ENCODE measurements around the gene TUBB3.
"Not testable (repeated sequence)": the region's sequence is repeated elsewhere in the genome, so short reads cannot be mapped to it uniquely, and the experiment has no call there.

The TUBB3 gene

GRCh38 chr16:89922884-89923639, at the start of gene TUBB3:
Gene TUBB3, plus strand, starts transcription at chr16:89923342. Its CDS starts 60 bp downstream, at chr16:89923402.
- DNase-seq = peak; percentile 61
- ATAC-seq = peak; percentile 29

- ATAC-seq = peak; percentile 81
Observed at GRCh38 chr16:89873972-89874689, 49.0 kb upstream of the TUBB3 start.

DNA sequence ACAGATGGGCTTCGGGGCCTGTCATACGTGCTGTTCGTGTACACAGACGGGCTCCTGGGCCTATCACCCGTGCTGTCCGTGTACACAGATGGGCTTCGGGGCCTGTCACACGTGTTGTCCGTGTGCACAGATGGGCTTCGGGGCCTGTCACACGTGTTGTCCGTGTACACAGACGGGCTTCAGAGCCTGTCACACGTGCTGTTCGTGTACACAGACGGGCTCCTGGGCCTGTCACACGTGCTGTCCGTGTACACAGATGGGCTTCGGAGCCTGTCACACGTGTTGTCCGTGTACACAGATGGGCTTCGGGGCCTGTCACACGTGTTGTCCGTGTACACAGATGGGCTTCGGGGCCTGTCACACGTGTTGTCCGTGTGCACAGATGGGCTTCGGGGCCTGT, 44.0 kb upstream of the TUBB3 start:
- ATAC-seq, DNase-seq: not testable (repeated sequence)

More at GRCh38 chr16:89873972-89874689, 49.0 kb upstream of the TUBB3 start:
- DNase-seq = peak; percentile 98

DNA sequence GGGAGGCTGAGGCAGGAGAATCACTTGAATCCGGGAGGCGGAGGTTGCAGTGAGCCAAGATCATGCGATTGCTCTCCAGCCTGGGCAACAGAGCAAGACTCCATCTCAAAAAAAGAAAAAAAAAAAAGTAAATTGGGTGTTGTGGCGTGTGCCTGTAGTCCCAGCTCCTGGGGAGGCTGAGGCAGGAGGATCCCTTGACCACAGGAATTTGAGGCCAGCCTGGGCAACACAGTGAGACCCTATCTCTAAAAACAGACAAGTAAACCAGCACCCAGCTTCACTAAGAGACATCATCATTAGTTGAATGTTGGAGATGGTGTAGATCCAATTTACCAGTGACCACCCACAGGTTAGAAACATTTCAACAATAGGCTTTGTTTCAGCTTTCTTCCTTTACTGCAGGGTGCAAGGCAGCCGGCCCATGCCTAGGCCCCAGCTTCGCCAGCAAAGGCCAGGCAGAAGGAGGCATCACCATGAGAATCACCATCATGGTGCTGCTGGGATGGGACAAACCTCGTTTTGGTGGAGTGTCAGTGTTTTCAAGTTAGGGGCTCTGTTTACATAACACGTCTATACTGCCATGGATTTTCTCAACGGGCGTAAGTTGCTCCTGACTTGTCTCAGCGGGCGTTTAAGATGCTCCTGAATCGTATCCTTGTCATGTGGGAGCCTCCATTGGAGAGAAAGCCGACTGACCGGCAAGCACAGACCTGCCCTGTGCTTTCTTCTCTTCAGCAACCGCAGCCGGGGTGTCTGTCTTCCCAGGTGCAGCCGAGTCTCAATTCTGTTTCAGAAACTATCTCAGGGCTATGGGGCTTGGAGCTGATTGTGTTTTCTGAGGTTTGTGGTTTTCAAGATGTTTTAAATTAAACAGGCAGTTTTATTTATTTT, 42.4 kb upstream of the TUBB3 start:
- DNase-seq (no peak), ATAC-seq (no peak)

GRCh38 chr16:89881368-89881730, 41.8 kb upstream of the TUBB3 start:
- DNase-seq (no peak), ATAC-seq (no peak)

DNA sequence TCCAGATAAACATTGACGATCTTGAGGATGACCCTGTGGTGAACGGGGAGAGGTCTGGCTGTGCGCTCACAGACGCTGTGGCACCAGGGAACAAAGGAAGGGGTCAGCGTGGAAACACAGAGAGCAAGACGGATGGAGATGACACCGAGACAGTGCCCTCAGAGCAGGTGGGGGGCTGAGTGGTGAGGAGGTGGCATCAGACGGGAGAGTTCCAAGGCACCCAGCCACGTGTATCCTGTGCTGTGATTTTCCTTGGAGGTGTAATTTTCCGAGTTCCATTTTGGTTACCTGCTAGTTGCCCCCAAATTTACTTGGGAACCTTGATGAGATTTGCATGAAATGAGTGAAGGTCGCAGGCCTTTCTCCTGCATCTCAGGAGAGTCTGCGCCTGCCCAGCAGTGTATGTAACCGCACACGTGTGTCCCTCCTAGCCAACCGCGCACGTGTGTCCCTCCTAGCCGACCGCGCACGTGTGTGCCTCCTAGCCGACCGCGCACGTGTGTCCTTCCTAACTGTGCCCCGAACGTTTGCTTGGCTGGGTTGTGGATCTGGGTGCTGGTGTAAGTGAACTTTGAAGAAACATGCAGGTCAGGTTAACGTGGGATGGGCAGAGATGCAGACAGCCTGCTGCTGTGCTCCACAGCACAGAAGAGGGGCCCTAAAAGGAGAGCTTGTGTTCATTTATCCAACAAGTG, 39.6 kb upstream of the TUBB3 start:
- DNase-seq (no peak), ATAC-seq (no peak)

GRCh38 chr16:89884041-89884421, 39.1 kb upstream of the TUBB3 start:
- DNase-seq (no peak), ATAC-seq (no peak)

- ATAC-seq (no peak), DNase-seq (no peak)
Observed at GRCh38 chr16:89887243-89887642, 35.9 kb upstream of the TUBB3 start.

- DNase-seq (peak; percentile 45), ATAC-seq (peak; percentile 81)
Observed at GRCh38 chr16:89890200-89890599, 32.9 kb upstream of the TUBB3 start.

GRCh38 chr16:89890886-89891657, 32.1 kb upstream of the TUBB3 start:
- ATAC-seq (no peak), DNase-seq (no peak)

DNA sequence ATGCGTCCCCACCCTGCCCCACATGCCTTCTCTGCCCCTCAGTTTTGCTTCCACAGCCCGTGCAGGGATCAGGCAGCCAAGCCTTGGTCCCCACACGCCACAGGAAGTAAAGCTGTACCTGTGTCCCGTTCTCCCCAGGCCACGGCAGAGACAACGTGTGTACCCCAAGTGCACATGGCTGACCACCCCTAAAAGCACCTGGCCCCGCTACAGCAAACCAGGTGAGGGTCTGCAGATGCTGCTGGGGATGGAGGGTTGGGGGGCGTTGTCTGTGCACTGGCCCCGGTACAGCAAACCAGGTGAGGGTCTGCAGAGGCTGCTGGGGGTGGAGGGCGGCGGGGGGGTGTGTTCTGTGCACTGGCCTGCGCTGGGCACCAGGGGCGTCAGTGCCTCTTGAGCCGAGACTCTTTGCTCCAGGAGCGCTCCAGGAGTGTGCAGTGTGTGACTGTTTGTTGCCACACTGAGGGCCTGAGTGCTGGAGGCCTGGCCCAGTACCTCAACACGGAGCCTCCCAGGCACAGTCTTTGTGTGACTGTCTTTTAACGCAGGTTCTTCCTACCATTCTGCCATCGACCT, 31.0 kb upstream of the TUBB3 start:
- no peak for ATAC-seq
- no peak for DNase-seq

- no peak for ATAC-seq
Observed at GRCh38 chr16:89892635-89893034, 30.5 kb upstream of the TUBB3 start.

GRCh38 chr16:89893642-89894548, 29.2 kb upstream of the TUBB3 start:
- DNase-seq = no peak

More at GRCh38 chr16:89892635-89893034, 30.5 kb upstream of the TUBB3 start:
- no peak for DNase-seq

DNA sequence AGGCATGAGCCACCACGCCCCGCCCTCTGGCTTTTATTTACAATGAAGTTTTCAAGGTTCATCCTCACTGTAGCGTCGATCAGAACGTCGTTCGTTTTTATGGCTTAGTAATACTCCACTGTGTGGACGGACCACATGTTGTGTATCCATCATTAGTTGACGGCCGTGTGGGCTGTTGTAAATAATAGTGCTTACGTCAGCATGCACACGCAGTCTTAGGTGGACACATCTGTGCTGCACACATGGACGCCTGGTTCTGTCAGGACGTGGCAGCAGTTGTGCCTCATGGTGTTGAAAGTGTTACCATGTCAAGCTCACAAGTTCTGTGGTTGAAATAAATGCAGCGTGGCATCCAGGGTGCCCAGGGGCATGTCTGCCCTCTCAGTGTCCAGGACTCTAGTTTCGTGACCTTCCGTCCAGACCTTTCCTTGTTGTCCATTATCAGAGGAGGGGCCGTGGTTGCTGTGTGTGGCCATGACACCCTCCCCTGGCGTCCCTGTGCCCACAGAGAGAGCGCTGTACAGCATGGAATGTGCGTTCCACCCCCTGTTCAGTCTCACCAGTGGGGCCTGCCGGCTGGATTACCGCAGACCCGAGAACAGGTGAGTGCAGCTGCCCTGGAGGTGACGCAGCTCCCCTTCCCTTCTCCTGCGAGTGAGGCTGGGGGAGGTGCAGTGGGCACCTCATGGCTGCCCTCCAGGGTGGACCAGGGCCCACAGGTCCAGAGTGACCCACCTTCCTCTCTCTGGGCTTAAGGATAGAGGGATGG, 27.5 kb upstream of the TUBB3 start:
- DNase-seq = no peak
- ATAC-seq = no peak

More at GRCh38 chr16:89893642-89894548, 29.2 kb upstream of the TUBB3 start:
- no peak for ATAC-seq

DNA sequence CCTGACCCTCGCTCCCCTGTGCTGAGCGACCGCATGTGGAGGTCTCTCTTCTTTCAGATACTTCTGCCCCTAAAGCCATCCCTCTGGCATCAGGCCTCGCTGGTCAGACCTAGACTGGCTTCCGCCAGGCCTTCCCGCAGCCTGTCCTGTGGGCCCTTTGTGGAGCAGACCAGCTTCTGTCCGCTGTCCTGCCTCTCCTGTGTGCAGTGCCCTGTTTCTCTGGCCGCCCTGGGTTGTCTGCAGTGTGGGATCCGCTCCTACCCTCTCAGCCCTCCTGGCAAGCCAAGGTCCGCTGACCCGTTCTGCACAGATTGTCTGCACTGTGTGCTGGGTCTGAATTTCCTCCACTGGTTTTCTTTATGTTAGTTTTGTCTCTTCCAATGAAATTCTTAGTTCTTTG, 25.9 kb upstream of the TUBB3 start:
- DNase-seq (no peak), ATAC-seq (no peak)

DNA sequence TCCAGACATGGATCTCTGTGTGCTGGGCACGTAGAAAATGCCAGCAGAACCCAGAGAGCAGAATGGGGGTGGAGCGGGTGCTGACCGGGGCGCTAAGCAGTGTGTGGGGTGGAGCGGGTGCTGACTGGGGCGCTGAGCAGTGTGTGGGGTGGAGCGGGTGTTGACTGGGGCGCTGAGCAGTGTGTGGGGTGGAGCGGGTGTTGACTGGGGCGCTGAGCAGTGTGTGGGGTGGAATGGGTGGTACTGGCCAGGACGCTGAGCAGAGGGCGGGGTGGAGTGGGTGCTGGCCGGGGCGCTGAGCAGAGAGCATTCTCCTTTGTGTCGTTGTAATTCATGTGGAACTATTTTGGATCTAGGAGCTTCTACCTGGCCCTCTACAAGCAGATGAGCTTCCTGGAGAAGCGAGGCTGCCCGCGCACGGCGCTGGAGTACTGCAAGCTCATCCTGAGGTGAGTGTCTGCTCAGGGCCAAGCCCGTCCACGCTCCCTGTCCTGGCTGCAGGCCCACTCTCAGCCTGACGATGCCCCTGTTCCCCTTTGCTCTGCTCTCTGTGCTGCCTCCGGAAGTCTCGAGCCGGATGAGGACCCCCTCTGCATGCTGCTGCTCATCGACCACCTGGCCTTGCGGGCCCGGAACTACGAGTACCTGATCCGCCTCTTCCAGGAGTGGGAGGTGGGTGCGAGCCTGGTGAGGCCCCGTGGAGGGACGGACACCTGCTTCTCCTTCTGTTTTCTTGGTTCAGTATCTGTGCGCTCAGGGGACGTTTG, 24.8 kb upstream of the TUBB3 start:
- DNase-seq = no peak
- ATAC-seq = no peak

- DNase-seq = no peak
- peak; percentile 41 for ATAC-seq
Observed at GRCh38 chr16:89899879-89900481, 23.2 kb upstream of the TUBB3 start.

- ATAC-seq (no peak), DNase-seq (no peak)
Observed at GRCh38 chr16:89900885-89901284, 22.3 kb upstream of the TUBB3 start.

Measured in stimulated activated naive CD8-positive, alpha-beta T cell treated with anti-CD3 and anti-CD28 coated beads, Interleukin-15, Interleukin-2, amounts not matched to agents 100 U/mL and 50 U/mL, for 24 hours (primary cell).